ENCODE data around the gene PANK3. TPM values are rescaled to one million over a fixed set of nuclear protein-coding genes. Genes with fewer than 3 reads are reported as not detected.

The PANK3 gene
- total and polyA plus RNA-seq, 9 of the 15 experiments (the other 6 are each of a cell fraction or from before 2014, with no cell fraction given), result 5.9 to 50.4 (median 29.7) TPM

DNA sequence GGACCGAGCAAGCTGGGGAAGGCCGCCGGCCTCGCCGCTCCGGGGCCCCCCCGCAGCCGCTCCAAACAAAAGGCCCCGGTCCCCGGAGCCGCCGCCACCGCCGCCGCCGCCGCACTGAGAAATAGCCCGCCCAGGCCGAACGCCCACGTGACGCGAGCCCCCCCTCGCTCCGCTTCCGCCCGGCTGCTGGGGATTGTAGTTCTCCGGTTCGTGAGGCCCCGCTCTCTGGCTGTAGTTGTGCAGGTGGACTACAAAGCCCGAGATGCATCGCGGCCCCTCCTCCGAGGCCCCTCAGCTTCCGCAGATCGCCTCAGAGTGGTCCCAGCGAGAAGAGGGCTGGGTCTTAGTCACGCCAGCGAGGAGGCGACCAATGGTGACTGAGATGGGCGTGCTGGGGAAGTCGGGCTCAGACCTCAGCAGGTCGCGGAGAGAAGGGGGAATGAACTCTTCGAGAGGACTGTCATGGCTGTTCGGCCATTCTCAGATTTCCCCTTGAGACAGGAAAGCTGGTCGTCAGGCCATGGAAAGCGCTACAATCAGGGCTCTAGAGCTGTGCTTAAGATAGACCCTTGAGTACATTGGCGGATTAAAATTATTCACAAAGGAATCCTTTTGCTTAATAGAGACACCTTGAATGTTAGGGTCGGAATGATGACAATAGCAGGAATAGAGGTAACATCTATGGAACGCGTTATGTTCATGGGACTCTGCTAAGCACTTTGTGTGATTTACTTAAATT, 489 bp upstream of the PANK3 start (continued):
- TF ChIP-seq, protein P1, sequence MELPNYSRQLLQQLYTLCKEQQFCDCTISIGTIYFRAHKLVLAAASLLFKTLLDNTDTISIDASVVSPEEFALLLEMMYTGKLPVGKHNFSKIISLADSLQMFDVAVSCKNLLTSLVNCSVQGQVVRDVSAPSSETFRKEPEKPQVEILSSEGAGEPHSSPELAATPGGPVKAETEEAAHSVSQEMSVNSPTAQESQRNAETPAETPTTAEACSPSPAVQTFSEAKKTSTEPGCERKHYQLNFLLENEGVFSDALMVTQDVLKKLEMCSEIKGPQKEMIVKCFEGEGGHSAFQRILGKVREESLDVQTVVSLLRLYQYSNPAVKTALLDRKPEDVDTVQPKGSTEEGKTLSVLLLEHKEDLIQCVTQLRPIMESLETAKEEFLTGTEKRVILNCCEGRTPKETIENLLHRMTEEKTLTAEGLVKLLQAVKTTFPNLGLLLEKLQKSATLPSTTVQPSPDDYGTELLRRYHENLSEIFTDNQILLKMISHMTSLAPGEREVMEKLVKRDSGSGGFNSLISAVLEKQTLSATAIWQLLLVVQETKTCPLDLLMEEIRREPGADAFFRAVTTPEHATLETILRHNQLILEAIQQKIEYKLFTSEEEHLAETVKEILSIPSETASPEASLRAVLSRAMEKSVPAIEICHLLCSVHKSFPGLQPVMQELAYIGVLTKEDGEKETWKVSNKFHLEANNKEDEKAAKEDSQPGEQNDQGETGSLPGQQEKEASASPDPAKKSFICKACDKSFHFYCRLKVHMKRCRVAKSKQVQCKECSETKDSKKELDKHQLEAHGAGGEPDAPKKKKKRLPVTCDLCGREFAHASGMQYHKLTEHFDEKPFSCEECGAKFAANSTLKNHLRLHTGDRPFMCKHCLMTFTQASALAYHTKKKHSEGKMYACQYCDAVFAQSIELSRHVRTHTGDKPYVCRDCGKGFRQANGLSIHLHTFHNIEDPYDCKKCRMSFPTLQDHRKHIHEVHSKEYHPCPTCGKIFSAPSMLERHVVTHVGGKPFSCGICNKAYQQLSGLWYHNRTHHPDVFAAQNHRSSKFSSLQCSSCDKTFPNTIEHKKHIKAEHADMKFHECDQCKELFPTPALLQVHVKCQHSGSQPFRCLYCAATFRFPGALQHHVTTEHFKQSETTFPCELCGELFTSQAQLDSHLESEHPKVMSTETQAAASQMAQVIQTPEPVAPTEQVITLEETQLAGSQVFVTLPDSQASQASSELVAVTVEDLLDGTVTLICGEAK (IDR thresholded peaks at IDR 0.05), result peak; percentile 93
- TF ChIP-seq, protein P1 (CRISPR knock-in tag; IDR thresholded peaks at IDR 0.05), result no peak
- TF ChIP-seq SRF (CRISPR knock-in tag; IDR thresholded peaks at IDR 0.05) (no peak; a peak in 1 of 4 replicates), ZBTB7A (IDR thresholded peaks at IDR 0.05; ENCODE audit: borderline replicate concordance, control insufficient read depth, low read depth, low read length) (peak; percentile 43; the same call in 1 of the 2 replicates), NFIC (IDR thresholded peaks at IDR 0.05) (no peak)
- TF ChIP-seq, protein P2, sequence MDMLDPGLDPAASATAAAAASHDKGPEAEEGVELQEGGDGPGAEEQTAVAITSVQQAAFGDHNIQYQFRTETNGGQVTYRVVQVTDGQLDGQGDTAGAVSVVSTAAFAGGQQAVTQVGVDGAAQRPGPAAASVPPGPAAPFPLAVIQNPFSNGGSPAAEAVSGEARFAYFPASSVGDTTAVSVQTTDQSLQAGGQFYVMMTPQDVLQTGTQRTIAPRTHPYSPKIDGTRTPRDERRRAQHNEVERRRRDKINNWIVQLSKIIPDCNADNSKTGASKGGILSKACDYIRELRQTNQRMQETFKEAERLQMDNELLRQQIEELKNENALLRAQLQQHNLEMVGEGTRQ (CRISPR knock-in tag; IDR thresholded peaks at IDR 0.05), result peak; percentile 99
- TF ChIP-seq, protein P3, sequence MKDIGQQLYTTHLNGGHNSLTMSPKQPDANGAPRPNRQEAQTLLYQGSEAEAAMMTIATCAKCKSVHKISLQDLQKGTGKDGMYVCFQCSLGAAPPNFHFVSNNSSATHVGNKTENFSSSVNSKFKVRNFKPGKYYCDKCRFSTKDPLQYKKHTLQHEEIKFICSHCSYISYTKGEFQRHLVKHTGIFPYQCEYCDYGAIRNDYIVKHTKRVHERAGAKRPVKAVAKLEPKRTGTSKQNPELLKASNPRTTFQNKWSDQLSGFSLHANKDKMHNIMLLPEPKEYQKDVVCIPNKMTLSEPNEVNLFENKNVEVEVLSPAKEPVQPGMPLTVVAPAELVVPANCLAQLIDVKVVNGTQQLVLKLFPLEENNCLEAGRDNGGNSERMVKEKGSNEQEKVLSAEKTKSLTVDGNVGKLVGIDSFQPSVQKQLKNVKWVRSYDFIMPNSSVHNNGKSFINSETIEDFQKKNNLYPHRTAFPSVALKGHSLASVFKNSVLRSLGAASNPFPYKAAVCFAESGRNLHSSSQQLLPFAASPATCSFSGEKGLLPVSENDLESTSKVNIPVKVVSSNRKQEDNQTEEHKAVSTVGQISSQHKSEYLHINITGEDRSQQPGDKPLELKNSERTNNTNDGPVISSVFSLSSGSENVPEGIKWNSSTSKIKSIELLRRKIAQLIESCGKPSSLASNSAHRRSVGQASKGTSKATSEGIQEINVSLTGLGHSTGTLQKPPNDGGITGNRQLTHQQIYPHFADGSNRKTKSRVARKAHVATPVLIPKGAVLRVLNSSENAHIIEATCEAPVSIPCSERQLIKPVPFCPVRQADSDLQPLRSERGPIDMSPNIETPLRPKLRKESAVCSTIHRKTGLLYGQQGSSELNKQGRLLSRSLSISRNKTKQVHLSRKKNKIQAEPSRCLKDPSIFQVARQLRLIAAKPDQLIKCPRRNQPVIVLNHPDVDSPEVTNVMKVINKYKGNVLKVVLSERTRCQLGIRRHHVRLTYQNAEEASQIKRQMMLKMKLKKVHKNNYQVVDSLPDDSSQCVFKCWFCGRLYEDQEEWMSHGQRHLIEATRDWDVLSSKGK (CRISPR knock-in tag; IDR thresholded peaks at IDR 0.05), result no peak
- TF ChIP-seq, protein P4, sequence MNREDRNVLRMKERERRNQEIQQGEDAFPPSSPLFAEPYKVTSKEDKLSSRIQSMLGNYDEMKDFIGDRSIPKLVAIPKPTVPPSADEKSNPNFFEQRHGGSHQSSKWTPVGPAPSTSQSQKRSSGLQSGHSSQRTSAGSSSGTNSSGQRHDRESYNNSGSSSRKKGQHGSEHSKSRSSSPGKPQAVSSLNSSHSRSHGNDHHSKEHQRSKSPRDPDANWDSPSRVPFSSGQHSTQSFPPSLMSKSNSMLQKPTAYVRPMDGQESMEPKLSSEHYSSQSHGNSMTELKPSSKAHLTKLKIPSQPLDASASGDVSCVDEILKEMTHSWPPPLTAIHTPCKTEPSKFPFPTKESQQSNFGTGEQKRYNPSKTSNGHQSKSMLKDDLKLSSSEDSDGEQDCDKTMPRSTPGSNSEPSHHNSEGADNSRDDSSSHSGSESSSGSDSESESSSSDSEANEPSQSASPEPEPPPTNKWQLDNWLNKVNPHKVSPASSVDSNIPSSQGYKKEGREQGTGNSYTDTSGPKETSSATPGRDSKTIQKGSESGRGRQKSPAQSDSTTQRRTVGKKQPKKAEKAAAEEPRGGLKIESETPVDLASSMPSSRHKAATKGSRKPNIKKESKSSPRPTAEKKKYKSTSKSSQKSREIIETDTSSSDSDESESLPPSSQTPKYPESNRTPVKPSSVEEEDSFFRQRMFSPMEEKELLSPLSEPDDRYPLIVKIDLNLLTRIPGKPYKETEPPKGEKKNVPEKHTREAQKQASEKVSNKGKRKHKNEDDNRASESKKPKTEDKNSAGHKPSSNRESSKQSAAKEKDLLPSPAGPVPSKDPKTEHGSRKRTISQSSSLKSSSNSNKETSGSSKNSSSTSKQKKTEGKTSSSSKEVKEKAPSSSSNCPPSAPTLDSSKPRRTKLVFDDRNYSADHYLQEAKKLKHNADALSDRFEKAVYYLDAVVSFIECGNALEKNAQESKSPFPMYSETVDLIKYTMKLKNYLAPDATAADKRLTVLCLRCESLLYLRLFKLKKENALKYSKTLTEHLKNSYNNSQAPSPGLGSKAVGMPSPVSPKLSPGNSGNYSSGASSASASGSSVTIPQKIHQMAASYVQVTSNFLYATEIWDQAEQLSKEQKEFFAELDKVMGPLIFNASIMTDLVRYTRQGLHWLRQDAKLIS (CRISPR knock-in tag; IDR thresholded peaks at IDR 0.05), result no peak

All from K562 (cell line).